MCF 10A (cell line): ENCODE results near the gene SLC2A8. TPM values are rescaled to one million over a fixed set of nuclear protein-coding genes. Genes with fewer than 3 reads are reported as not detected.
A peak's percentile ranks its signal among the peaks of the same experiment; 100 is the strongest.

Experiments
- BruUV-seq: library from RNA; stranded (reverse); fragments of 400-500 nt; replicated peaks from 2 replicates; lab custom pipeline; 2021; lab: Mats Ljungman, UMichigan
- CTCF ChIA-PET: fragments of 300-600 bp; sonication (Branson Sonifier 250); formaldehyde crosslinking; extraction: SDS; loops from one replicate; lab custom pipeline; 2021; ENCODE audit warnings: antibody characterized with exemption, inconsistent platforms; lab: Yijun Ruan, JAX
- POLR2A ChIA-PET: fragments of 300-600, 350-650 bp; sonication (Branson Sonifier 250); formaldehyde crosslinking; extraction: SDS; loops from one replicate; lab custom pipeline; 2020; ENCODE audit warnings: antibody characterized with exemption, inconsistent platforms; lab: Yijun Ruan, JAX
- DNase-seq: peaks from one replicate; pipeline ENCODE4 v3.0.0-alpha.2; 2018; ENCODE audit not compliant: unreplicated experiment
- H3K27ac Mint-ChIP-seq: one replicate; pipeline ENCODE4 v1.8.0; 2022; ENCODE audit warnings: mild to moderate bottlenecking, low read depth, mixed read lengths; ENCODE audit not compliant: unreplicated experiment
- H3K27me3 Mint-ChIP-seq: one replicate; pipeline ENCODE4 v1.8.0; 2022; ENCODE audit warnings: mixed read lengths; ENCODE audit not compliant: insufficient read depth, unreplicated experiment
- H3K36me3 Mint-ChIP-seq: one replicate; pipeline ENCODE4 v1.8.0; 2022; ENCODE audit warnings: mild to moderate bottlenecking, moderate library complexity, mixed read lengths; ENCODE audit not compliant: insufficient read depth, unreplicated experiment
- H3K4me1 Mint-ChIP-seq: one replicate; pipeline ENCODE4 v1.8.0; 2022; ENCODE audit warnings: mixed read lengths; ENCODE audit not compliant: insufficient read depth, unreplicated experiment
- H3K4me3 Mint-ChIP-seq: one replicate; pipeline ENCODE4 v1.8.0; 2022; ENCODE audit warnings: mild to moderate bottlenecking, moderate library complexity, mixed read lengths; ENCODE audit not compliant: unreplicated experiment
- H3K9me3 Mint-ChIP-seq: one replicate; pipeline ENCODE4 v1.8.0; 2022; ENCODE audit warnings: mixed read lengths; ENCODE audit not compliant: unreplicated experiment
- CTCF ChIP-seq: fragments of 200-600 bp; IDR thresholded peaks from one replicate; pipeline ENCODE4 v1.8.0; 2022; ENCODE audit warnings: antibody characterized with exemption, mild to moderate bottlenecking; ENCODE audit not compliant: unreplicated experiment
- intact Hi-C: fragments of 100-400 bp; cut with micrococcal nuclease; formaldehyde crosslinking; loops from 2 replicates; pipeline ENCODE4 v1.14.1; 2022
- total RNA-seq: library from RNA; stranded (reverse); gene quantifications from 2 replicates; pipeline ENCODE4 v1.2.3, GENCODE V29; 2022

Gene SLC2A8
- total RNA-seq, 1 experiment from 2014 or later = 14.0 TPM

- H3K4me1 Mint-ChIP-seq = peaks cover 12% of the 10 kb centered on the region
- no TSS peak for BruUV-seq
- H3K9me3 Mint-ChIP-seq = no peaks in the 10 kb centered on the region
- CTCF ChIA-PET = interaction anchor here (0.5 to 0.8 kb wide), 2 partner anchors 28 to 866 kb away, joined by 3 read pairs; no protein-coding TSS in a partner anchor
- no peak for TF ChIP-seq CTCF
- POLR2A ChIA-PET = interaction anchor here (0.8 kb wide), 1 partner anchor 163 kb away, joined by 4 read pairs; no protein-coding TSS in a partner anchor
- no peak overlapping the region for H3K27ac Mint-ChIP-seq
- no peaks in the 10 kb centered on the region for H3K27me3 Mint-ChIP-seq
- H3K4me3 Mint-ChIP-seq = no peak overlapping the region
- no peak for DNase-seq
- no peaks in the 10 kb centered on the region for H3K36me3 Mint-ChIP-seq
- intact Hi-C loops = no loop called here
Observed at GRCh38 chr9:127392976-127393375, 4.0 kb upstream of the SLC2A8 start.

- H3K4me3 Mint-ChIP-seq = no peak overlapping the region
- ChIA-PET POLR2A (no interaction called here), CTCF (interaction anchor here (0.5 to 0.8 kb wide), 2 partner anchors 149 to 867 kb away, joined by 3 read pairs; no protein-coding TSS in a partner anchor)
- intact Hi-C loops = no loop called here
- peaks cover 10% of the 10 kb centered on the region for H3K4me1 Mint-ChIP-seq
- DNase-seq = no peak
- H3K27ac Mint-ChIP-seq = no peak overlapping the region
- no peaks in the 10 kb centered on the region for H3K9me3 Mint-ChIP-seq
- H3K36me3 Mint-ChIP-seq = no peaks in the 10 kb centered on the region
- BruUV-seq = no TSS peak
- no peak for TF ChIP-seq CTCF
- H3K27me3 Mint-ChIP-seq = no peaks in the 10 kb centered on the region
Observed at GRCh38 chr9:127393645-127394044, 3.3 kb upstream of the SLC2A8 start.

GRCh38 chr9:127395497-127396252, 1.3 kb upstream of the SLC2A8 start:
- H3K36me3 Mint-ChIP-seq = peaks cover 8% of the 10 kb centered on the region
- intact Hi-C loops = loop anchor here (2.0 kb wide), 2 partner anchors 181 to 455 kb away; no protein-coding TSS in a partner anchor
- no peak for TF ChIP-seq CTCF
- peak overlapping the region; percentile 74 for H3K4me3 Mint-ChIP-seq
- H3K9me3 Mint-ChIP-seq = no peaks in the 10 kb centered on the region
- DNase-seq = no peak
- no peaks in the 10 kb centered on the region for H3K27me3 Mint-ChIP-seq
- ChIA-PET POLR2A (interaction anchor here (1.1 to 2.8 kb wide), 6 partner anchors 7 to 181 kb away, joined by 3 to 35 read pairs (median 12); partner anchors contain the start of genes LRSAM1, RPL12 and ZNF79), CTCF (interaction anchor here (0.6 to 0.7 kb wide), 2 partner anchors 29 to 322 kb away, joined by 3 read pairs; no protein-coding TSS in a partner anchor)
- H3K27ac Mint-ChIP-seq = no peak overlapping the region
- BruUV-seq = no TSS peak
- H3K4me1 Mint-ChIP-seq = peaks cover 4% of the 10 kb centered on the region

- no peak for DNase-seq
- peaks cover 10% of the 10 kb centered on the region for H3K36me3 Mint-ChIP-seq
- intact Hi-C loops = loop anchor here (2.0 kb wide), 2 partner anchors 182 to 456 kb away; no protein-coding TSS in a partner anchor
- ChIA-PET CTCF (interaction anchor here (0.5 to 1.6 kb wide), 14 partner anchors 8 to 321 kb away, joined by 3 to 10 read pairs (median 3); no protein-coding TSS in a partner anchor), POLR2A (interaction anchor here (0.6 to 2.8 kb wide), 19 partner anchors 8 to 396 kb away, joined by 3 to 35 read pairs (median 5); partner anchors contain the start of genes LRSAM1, RPL12 and ZNF79)
- peaks cover 4% of the 10 kb centered on the region for H3K4me1 Mint-ChIP-seq
- no peak overlapping the region for H3K27ac Mint-ChIP-seq
- no peaks in the 10 kb centered on the region for H3K27me3 Mint-ChIP-seq
- H3K9me3 Mint-ChIP-seq = no peaks in the 10 kb centered on the region
- TF ChIP-seq CTCF = no peak
- H3K4me3 Mint-ChIP-seq = peak overlapping the region; percentile 74
- no TSS peak for BruUV-seq
Observed at GRCh38 chr9:127396253-127396807, 639 bp upstream of the SLC2A8 start.
